GM12878 (cell line): ENCODE results near the gene CERCAM.

Experiments
- ESRRA ChIP-seq: IDR thresholded peaks from 2 replicates; pipeline ENCODE4 v1.6.1; 2012; ENCODE audit warnings: mild to moderate bottlenecking, low read length, improper control_type of control experiment
- POLR2A ChIP-seq: IDR thresholded peaks from 2 replicates; pipeline ENCODE4 v1.6.1; 2011; ENCODE audit warnings: low read depth, mild to moderate bottlenecking, low read length
- POLR2AphosphoS5 ChIP-seq: IDR thresholded peaks from 2 replicates; pipeline ENCODE4 v1.6.1; 2011; ENCODE audit warnings: mild to moderate bottlenecking, low read length, inconsistent platforms
- RCOR1 ChIP-seq: conservative IDR thresholded peaks from 2 replicates; pipeline ENCODE4 v1.6.1; 2012; ENCODE audit warnings: low read depth, low read length, improper control_type of control experiment
- REST ChIP-seq: IDR thresholded peaks from 2 replicates; pipeline ENCODE4 v1.6.1; 2012; ENCODE audit warnings: mild to moderate bottlenecking, low read depth, low read length
- TAF1 ChIP-seq: IDR thresholded peaks from 2 replicates; pipeline ENCODE4 v1.6.1; 2011; ENCODE audit warnings: mild to moderate bottlenecking, low read depth, low read length, borderline replicate concordance
- YY1 ChIP-seq: IDR thresholded peaks from 2 replicates; pipeline ENCODE4 v1.6.1; 2011; ENCODE audit warnings: low read depth, mild to moderate bottlenecking, low read length
- ZBTB33 ChIP-seq: fragments of 450-650 bp; IDR thresholded peaks from 2 replicates; pipeline ENCODE4 v1.6.1; 2017; ENCODE audit warnings: mild to moderate bottlenecking

GRCh38 chr9:128375865-128376264 is 44.8 kb upstream of the CERCAM start:
- TF ChIP-seq POLR2AphosphoS5 (no peak), ZBTB33 (no peak), RCOR1 (no peak), POLR2A (no peak), YY1 (no peak), REST (no peak), TAF1 (no peak), ESRRA (no peak)
